ENCODE results near the gene AK5.
"Not testable (repeated sequence)": the region's sequence is repeated elsewhere in the genome, so short reads cannot be mapped to it uniquely, and the experiment has no call there.

Gene AK5

DNA sequence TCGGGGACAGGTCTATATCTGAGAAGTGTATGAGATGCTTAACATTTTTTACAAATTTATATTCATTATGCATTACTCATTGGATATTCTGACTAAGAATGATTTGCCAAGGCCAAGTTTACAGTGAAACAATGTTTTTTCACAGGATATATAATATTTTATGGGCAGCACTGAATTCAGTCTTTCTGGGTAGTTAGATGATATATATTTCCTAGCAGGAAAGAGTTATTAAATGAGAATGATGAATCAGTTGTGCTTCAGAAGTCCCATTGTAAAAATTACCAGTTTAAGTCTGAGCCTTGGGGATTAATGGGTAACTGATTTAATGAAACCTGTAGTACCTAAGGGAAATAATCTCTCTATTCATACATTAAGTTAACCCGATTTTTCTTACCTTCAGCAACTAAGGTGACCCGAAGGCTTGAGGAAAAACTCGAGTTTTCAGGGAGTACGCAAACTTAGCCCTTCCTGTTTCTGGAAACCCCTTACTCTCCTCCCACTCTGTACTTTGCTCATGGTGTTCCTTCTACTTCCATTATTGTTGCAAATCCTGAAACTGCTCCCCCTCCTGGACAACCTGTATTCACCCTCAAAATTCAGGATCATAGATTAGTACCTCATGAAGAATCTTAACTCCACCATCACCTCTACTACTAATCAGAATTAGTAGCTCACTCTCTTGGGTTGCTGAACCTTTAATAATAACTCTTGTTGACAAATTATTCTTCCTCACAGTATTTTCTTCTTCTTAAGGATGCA is 135.1 kb downstream of the AK5 start:
- H3K9me3 ChIP-seq (replicated peaks; ENCODE audit: insufficient read depth, low read length): no peaks in the 10 kb centered on the region
- no peaks in the 10 kb centered on the region for H3K9me2 ChIP-seq (replicated peaks; ENCODE audit: insufficient read depth, low read length)
- H3K9ac ChIP-seq (ENCODE audit: low read length): no peak overlapping the region
- H3F3A ChIP-seq (ENCODE audit: insufficient read depth, low read length): no peaks in the 10 kb centered on the region
- TF ChIP-seq EZH2phosphoT487 (IDR thresholded peaks at IDR 0.05; ENCODE audit: low read length): no peak
- TF ChIP-seq, protein P1, sequence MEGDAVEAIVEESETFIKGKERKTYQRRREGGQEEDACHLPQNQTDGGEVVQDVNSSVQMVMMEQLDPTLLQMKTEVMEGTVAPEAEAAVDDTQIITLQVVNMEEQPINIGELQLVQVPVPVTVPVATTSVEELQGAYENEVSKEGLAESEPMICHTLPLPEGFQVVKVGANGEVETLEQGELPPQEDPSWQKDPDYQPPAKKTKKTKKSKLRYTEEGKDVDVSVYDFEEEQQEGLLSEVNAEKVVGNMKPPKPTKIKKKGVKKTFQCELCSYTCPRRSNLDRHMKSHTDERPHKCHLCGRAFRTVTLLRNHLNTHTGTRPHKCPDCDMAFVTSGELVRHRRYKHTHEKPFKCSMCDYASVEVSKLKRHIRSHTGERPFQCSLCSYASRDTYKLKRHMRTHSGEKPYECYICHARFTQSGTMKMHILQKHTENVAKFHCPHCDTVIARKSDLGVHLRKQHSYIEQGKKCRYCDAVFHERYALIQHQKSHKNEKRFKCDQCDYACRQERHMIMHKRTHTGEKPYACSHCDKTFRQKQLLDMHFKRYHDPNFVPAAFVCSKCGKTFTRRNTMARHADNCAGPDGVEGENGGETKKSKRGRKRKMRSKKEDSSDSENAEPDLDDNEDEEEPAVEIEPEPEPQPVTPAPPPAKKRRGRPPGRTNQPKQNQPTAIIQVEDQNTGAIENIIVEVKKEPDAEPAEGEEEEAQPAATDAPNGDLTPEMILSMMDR (IDR thresholded peaks at IDR 0.05; ENCODE audit: low read length): peak; percentile 49
- H3K4me1 ChIP-seq (ENCODE audit: low read length): 0 out of 2 replicates have a peak, but pooled peaks cover 4% of the 10 kb centered on the region
- no peak overlapping the region for H3K4me3 ChIP-seq (ENCODE audit: low read length)
- no peak for DNase-seq
- H4K20me1 ChIP-seq (ENCODE audit: insufficient read depth, low read length): no peaks in the 10 kb centered on the region
- H2AFZ ChIP-seq (ENCODE audit: low read length): no peak overlapping the region
- H3K27ac ChIP-seq (ENCODE audit: low read length): no peak overlapping the region
- H3K4me2 ChIP-seq (ENCODE audit: low read depth, low read length): no peak overlapping the region
- 0 out of 2 replicates have a peak, but pooled peaks cover 3% of the 10 kb centered on the region for H3K36me3 ChIP-seq (replicated peaks; ENCODE audit: insufficient read depth, low read length)
- H3K79me2 ChIP-seq (ENCODE audit: low read length): no peaks in the 10 kb centered on the region
- H3K27me3 ChIP-seq (replicated peaks; ENCODE audit: insufficient read depth, low read length): no peaks in the 10 kb centered on the region

DNA sequence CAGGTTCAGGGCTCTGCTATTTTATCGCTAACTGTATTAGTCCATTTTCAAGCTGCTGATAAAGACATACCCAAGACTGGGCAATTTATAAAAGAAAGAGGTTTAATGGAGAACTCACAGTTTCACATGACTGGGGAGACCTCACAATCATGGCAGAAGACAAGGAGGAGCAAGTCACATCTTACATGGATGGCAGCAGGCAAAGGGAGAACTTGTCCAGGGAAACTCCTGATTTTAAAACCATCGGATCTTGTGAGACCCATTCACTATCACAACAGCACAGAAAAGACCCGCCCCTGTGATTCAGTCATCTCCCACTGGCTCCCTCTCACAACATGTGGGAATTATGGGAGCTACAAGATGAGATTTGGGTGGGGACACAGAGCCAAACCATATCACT is 136.2 kb downstream of the AK5 start:
- H3K4me1 ChIP-seq (ENCODE audit: low read length); DNase-seq: not testable (repeated sequence)

DNA sequence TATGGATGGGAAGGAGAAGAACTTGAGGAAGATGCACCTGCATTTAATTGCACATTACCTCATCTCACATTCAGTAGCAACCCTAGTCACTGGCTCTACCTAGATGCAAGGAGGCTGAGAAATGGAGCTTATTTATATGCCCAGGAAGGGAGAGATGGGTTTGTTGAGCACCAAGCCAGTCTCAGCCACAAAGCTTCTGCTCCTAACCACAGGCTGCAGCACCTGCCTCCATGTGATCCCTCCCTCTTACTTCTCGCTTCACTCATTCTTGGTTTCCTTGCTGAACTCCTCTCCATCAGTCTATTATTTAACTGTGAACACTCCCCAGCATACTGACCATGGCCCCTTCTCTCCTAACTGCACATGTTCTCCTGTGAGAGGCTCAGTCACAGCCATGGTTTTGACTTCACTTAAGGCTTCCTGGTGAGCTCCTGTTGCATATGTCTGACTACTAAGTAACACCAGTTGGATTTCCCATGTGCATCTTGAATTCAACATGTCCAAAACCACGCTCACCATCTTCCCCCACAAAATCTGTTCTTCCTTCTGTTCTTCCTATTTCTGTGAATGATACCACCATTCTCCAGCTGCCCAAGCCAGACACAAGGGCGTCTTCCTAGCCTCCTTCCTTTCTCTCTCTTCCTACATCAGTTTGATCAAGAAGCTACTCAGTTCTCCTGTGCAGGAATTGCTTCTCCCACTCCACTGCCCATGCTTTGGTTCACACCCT is 139.8 kb downstream of the AK5 start:
- H3K36me3 ChIP-seq (replicated peaks; ENCODE audit: insufficient read depth, low read length): no peaks in the 10 kb centered on the region
- peak; percentile 46 for DNase-seq
- no peaks in the 10 kb centered on the region for H3K27me3 ChIP-seq (replicated peaks; ENCODE audit: insufficient read depth, low read length)
- H3K9ac ChIP-seq (ENCODE audit: low read length): no peak overlapping the region
- no peaks in the 10 kb centered on the region for H3K9me2 ChIP-seq (replicated peaks; ENCODE audit: insufficient read depth, low read length)
- H3K79me2 ChIP-seq (ENCODE audit: low read length): no peaks in the 10 kb centered on the region
- H2AFZ ChIP-seq (ENCODE audit: low read length): no peak overlapping the region
- no peaks in the 10 kb centered on the region for H4K20me1 ChIP-seq (ENCODE audit: insufficient read depth, low read length)
- no peaks in the 10 kb centered on the region for H3K9me3 ChIP-seq (replicated peaks; ENCODE audit: insufficient read depth, low read length)
- no peaks in the 10 kb centered on the region for H3K4me1 ChIP-seq (ENCODE audit: low read length)
- no peak overlapping the region for H3K27ac ChIP-seq (ENCODE audit: low read length)
- H3K4me2 ChIP-seq (ENCODE audit: low read depth, low read length): no peak overlapping the region
- no peaks in the 10 kb centered on the region for H3F3A ChIP-seq (ENCODE audit: insufficient read depth, low read length)
- H3K4me3 ChIP-seq (ENCODE audit: low read length): no peak overlapping the region
- TF ChIP-seq EZH2phosphoT487 (IDR thresholded peaks at IDR 0.05; ENCODE audit: low read length): no peak
- TF ChIP-seq, protein P1 (IDR thresholded peaks at IDR 0.05; ENCODE audit: low read length): no peak
- TF ChIP-seq EZH2 (optimal IDR thresholded peaks at IDR 0.05; ENCODE audit: low read depth, low read length): no peak

More for the DNA sequence above, 136.2 kb downstream of the AK5 start:
- not testable (repeated sequence) for H3K9ac ChIP-seq (ENCODE audit: low read length); H2AFZ ChIP-seq (ENCODE audit: low read length); H4K20me1 ChIP-seq (ENCODE audit: insufficient read depth, low read length); H3F3A ChIP-seq (ENCODE audit: insufficient read depth, low read length); H3K79me2 ChIP-seq (ENCODE audit: low read length); H3K27ac ChIP-seq (ENCODE audit: low read length); H3K4me3 ChIP-seq (ENCODE audit: low read length); H3K36me3 ChIP-seq (replicated peaks; ENCODE audit: insufficient read depth, low read length); H3K9me3 ChIP-seq (replicated peaks; ENCODE audit: insufficient read depth, low read length); H3K4me2 ChIP-seq (ENCODE audit: low read depth, low read length); H3K9me2 ChIP-seq (replicated peaks; ENCODE audit: insufficient read depth, low read length); H3K27me3 ChIP-seq (replicated peaks; ENCODE audit: insufficient read depth, low read length)

DNA sequence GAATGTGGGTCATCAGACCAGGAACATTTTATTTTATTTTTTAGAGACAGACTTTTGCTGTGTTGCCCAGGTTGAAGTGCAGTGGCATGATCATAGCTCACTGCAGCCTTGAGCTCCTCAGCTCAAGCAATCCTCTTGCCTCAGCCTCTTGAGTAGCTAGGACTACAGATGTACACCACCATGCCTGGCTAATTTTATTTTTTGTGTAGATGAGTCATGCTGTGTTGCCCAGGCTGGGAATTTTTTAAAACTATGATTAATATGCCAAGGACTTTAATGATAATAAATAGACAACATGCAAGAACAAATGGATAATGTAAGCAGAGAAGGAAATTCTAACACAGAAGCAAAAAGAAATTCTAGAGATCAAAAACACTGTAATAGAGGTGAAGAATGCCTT is 142.4 kb downstream of the AK5 start:
- H3K9me2 ChIP-seq (replicated peaks; ENCODE audit: insufficient read depth, low read length): no peaks in the 10 kb centered on the region
- no peak overlapping the region for H3K4me2 ChIP-seq (ENCODE audit: low read depth, low read length)
- H3K9me3 ChIP-seq (replicated peaks; ENCODE audit: insufficient read depth, low read length): no peaks in the 10 kb centered on the region
- TF ChIP-seq, protein P1 (IDR thresholded peaks at IDR 0.05; ENCODE audit: low read length): no peak
- TF ChIP-seq EZH2 (optimal IDR thresholded peaks at IDR 0.05; ENCODE audit: low read depth, low read length) (no peak), EZH2phosphoT487 (IDR thresholded peaks at IDR 0.05; ENCODE audit: low read length) (no peak)
- H3F3A ChIP-seq (ENCODE audit: insufficient read depth, low read length): no peaks in the 10 kb centered on the region
- DNase-seq: no peak
- no peaks in the 10 kb centered on the region for H3K27me3 ChIP-seq (replicated peaks; ENCODE audit: insufficient read depth, low read length)
- no peak overlapping the region for H3K27ac ChIP-seq (ENCODE audit: low read length)
- no peak overlapping the region for H2AFZ ChIP-seq (ENCODE audit: low read length)
- no peaks in the 10 kb centered on the region for H3K4me1 ChIP-seq (ENCODE audit: low read length)
- H3K79me2 ChIP-seq (ENCODE audit: low read length): no peaks in the 10 kb centered on the region
- no peaks in the 10 kb centered on the region for H4K20me1 ChIP-seq (ENCODE audit: insufficient read depth, low read length)
- H3K4me3 ChIP-seq (ENCODE audit: low read length): no peak overlapping the region
- H3K9ac ChIP-seq (ENCODE audit: low read length): no peak overlapping the region
- H3K36me3 ChIP-seq (replicated peaks; ENCODE audit: insufficient read depth, low read length): no peaks in the 10 kb centered on the region

Measured in MM.1S (cell line).